K562 (cell line): Measurements from ENCODE around the gene OR1N2. TPM values are rescaled to one million over a fixed set of nuclear protein-coding genes. Genes with fewer than 3 reads are reported as not detected.

ENCODE experiments used
- ATAC-seq: fragments of 200-7000 bp; cut with Tn5 transposase; 3 replicates; pipeline ENCODE4 v1.9.1; 2020; ENCODE audit warnings: moderate library complexity
- BruUV-seq: library from RNA; stranded (reverse); fragments of 400-500 nt; replicated peaks from 2 replicates; lab custom pipeline; 2021; lab: Mats Ljungman, UMichigan
- CTCF ChIA-PET: fragments of 300-600 bp; formaldehyde crosslinking; extraction: SDS; loops from one replicate; lab custom pipeline; 2021; ENCODE audit warnings: low intra/inter-chr PET ratio; lab: Yijun Ruan, JAX
- POLR2A ChIA-PET: fragments of 300-600, 350-650 bp; sonication (Branson Sonifier 250); formaldehyde crosslinking; extraction: SDS; loops from one replicate; lab custom pipeline; 2021; ENCODE audit warnings: antibody characterized with exemption, inconsistent platforms; lab: Yijun Ruan, JAX
- DNase-seq, 4 experiments: peaks; one replicate each; pipeline versions ENCODE4 v3.0.0 to v3.0.0-alpha.2; 2011 to 2018; ENCODE audit warnings: low spot score in 3 of 4, mixed read lengths in 3 of 4; ENCODE audit errors: extremely low read depth in 1 of 4
- FAIRE-seq: peaks from 2 replicates; lab custom pipeline; 2011; peaks lifted over from hg19 to GRCh38; lab: Jason Lieb, UNC
- H2AFZ ChIP-seq: 2 replicates; pipeline ENCODE4 v1.6.0; 2011; ENCODE audit warnings: low read depth, low read length, control low read depth, inconsistent platforms
- H3K27ac ChIP-seq: fragments of 200-600 bp; 3 replicates; pipeline ENCODE4 v1.8.0; 2011; ENCODE audit warnings: low read depth, mild to moderate bottlenecking, control low read depth, inconsistent platforms, low read length, moderate library complexity, mixed read lengths; ENCODE audit errors: extremely low read depth
- H3K27me3 ChIP-seq, 2 experiments: fragments of 300-600 bp in 1 of 2; 2 replicates in 1 of 2; 3 replicates in 1 of 2; pipeline versions ENCODE4 v1.6.0 to v1.8.0; 2011; ENCODE audit warnings: inconsistent platforms in 2 of 2, low read length in 2 of 2, mild to moderate bottlenecking in 1 of 2, mixed read lengths in 1 of 2, moderate library complexity in 1 of 2; ENCODE audit not compliant: control insufficient read depth in 2 of 2, insufficient read depth in 2 of 2
- H3K36me3 ChIP-seq: fragments of 300-600 bp; 3 replicates; pipeline ENCODE4 v1.8.0; 2011; ENCODE audit warnings: mild to moderate bottlenecking, low read length, inconsistent platforms; ENCODE audit not compliant: control insufficient read depth, insufficient read depth
- H3K4me1 ChIP-seq, 2 experiments: fragments of 200-600 bp in 1 of 2; replicated peaks in 1 of 2; 2 replicates in 1 of 2; 3 replicates in 1 of 2; pipeline versions ENCODE4 v1.5.1 to v1.8.0; 2011; ENCODE audit warnings: inconsistent platforms in 2 of 2, low read length in 2 of 2, mild to moderate bottlenecking in 1 of 2, mixed read lengths in 1 of 2, moderate library complexity in 1 of 2; ENCODE audit not compliant: control insufficient read depth in 2 of 2, insufficient read depth in 2 of 2
- H3K4me2 ChIP-seq: 2 replicates; pipeline ENCODE4 v1.6.1; 2011; ENCODE audit warnings: low read length, control low read depth, inconsistent platforms, mixed read lengths; ENCODE audit not compliant: insufficient read depth
- H3K4me3 ChIP-seq: fragments of 200-600 bp; sonication (generic), shearing (Covaris generic); 2 replicates; pipeline ENCODE4 v1.5.1; 2016; ENCODE audit warnings: control low read depth, inconsistent platforms
- H3K79me2 ChIP-seq: fragments of 200-600 bp; 3 replicates; pipeline ENCODE4 v1.8.0; 2011; ENCODE audit warnings: low read length, inconsistent platforms; ENCODE audit not compliant: control insufficient read depth, insufficient read depth
- H3K9ac ChIP-seq, 2 experiments: 2 replicates each; pipeline versions ENCODE4 v1.6.0 to v1.6.1; 2011; ENCODE audit warnings: low read depth in 2 of 2, low read length in 2 of 2, control low read depth in 1 of 2, inconsistent platforms in 1 of 2, mild to moderate bottlenecking in 1 of 2, mixed read lengths in 1 of 2; ENCODE audit not compliant: insufficient read depth in 1 of 2
- H3K9me1 ChIP-seq: one replicate; pipeline ENCODE4 v1.6.0; 2011; ENCODE audit warnings: inconsistent platforms, mild to moderate bottlenecking, low read length, moderate library complexity; ENCODE audit not compliant: control insufficient read depth, insufficient read depth
- H3K9me3 ChIP-seq: replicated peaks from 2 replicates; pipeline ENCODE4 v1.5.1; 2011; ENCODE audit warnings: low read depth, low read length, inconsistent platforms; ENCODE audit not compliant: control insufficient read depth, insufficient read depth
- H4K20me1 ChIP-seq: replicated peaks from 2 replicates; pipeline ENCODE4 v1.6.1; 2011; ENCODE audit warnings: low read length, inconsistent platforms, mixed read lengths; ENCODE audit not compliant: control insufficient read depth, insufficient read depth
- BRD9 ChIP-seq: fragments of 450-650 bp; IDR thresholded peaks from 2 replicates; pipeline ENCODE4 v1.6.1; 2018; ENCODE audit warnings: low read depth; ENCODE audit not compliant: partially characterized antibody
- ELF1 ChIP-seq: fragments of 200-800 bp; sonication (Bioruptor generic); IDR thresholded peaks from 2 replicates; pipeline ENCODE4 v1.6.1; 2016; ENCODE audit warnings: missing genetic modification characterization, missing compliant biosample characterization
- EP300 ChIP-seq: IDR thresholded peaks from 2 replicates; pipeline ENCODE4 v1.6.1; 2012; ENCODE audit warnings: low read length, improper control_type of control experiment
- GABPA ChIP-seq: fragments of 200-800 bp; sonication (Bioruptor generic); conservative IDR thresholded peaks from 2 replicates; pipeline ENCODE4 v1.6.1; 2016; ENCODE audit warnings: low read depth, missing genetic modification characterization, missing compliant biosample characterization
- HMBOX1 ChIP-seq: sonication (generic); IDR thresholded peaks from 2 replicates; pipeline ENCODE4 v1.6.1; 2016
- HNRNPK ChIP-seq: fragments of 200-400 bp; formaldehyde crosslinking; IDR thresholded peaks from one replicate; pipeline ENCODE4 v1.6.1; 2018; ENCODE audit warnings: mild to moderate bottlenecking, low read depth, low read length; ENCODE audit not compliant: poor library complexity, severe bottlenecking
- HOXB6 ChIP-seq: fragments of 250-450 bp; sonication (Bioruptor Pico); IDR thresholded peaks from 2 replicates; pipeline ENCODE4 v1.5.1; 2022; ENCODE audit warnings: mild to moderate bottlenecking, borderline replicate concordance
- MAFG ChIP-seq: fragments of 450-650 bp; conservative IDR thresholded peaks from 2 replicates; pipeline ENCODE4 v1.6.1; 2016; ENCODE audit warnings: missing genetic modification characterization, missing compliant biosample characterization
- PHB ChIP-seq: fragments of 250-450 bp; sonication (Bioruptor Pico); IDR thresholded peaks from 2 replicates; pipeline ENCODE4 v1.5.0; 2021
- POLR2A ChIP-seq: fragments of 450-650 bp; conservative IDR thresholded peaks from 2 replicates; pipeline ENCODE4 v1.6.1; 2016
- SPI1 ChIP-seq: IDR thresholded peaks from 2 replicates; pipeline ENCODE4 v1.6.1; 2011; ENCODE audit warnings: low read depth, low read length, control low read depth, borderline replicate concordance
- SUPT5H ChIP-seq: fragments of 450-650 bp; IDR thresholded peaks from 2 replicates; pipeline ENCODE4 v1.6.1; 2016
- TAL1 ChIP-seq: fragments of 450-650 bp; IDR thresholded peaks from 2 replicates; pipeline ENCODE4 v1.6.1; 2016; ENCODE audit warnings: mild to moderate bottlenecking
- TEAD2 ChIP-seq: fragments of 450-650 bp; IDR thresholded peaks from 2 replicates; pipeline ENCODE4 v1.6.1; 2016; ENCODE audit warnings: missing genetic modification characterization, control low read depth, missing compliant biosample characterization
- TEAD4 ChIP-seq, 2 experiments: sonication (generic) in 1 of 2; formaldehyde crosslinking in 1 of 2; IDR thresholded peaks; 2 replicates each; pipeline versions ENCODE4 v1.6.1 to v1.8.0; 2012 to 2022; ENCODE audit warnings: borderline replicate concordance in 1 of 2, inconsistent platforms in 1 of 2, low read length in 1 of 2, mild to moderate bottlenecking in 1 of 2, missing genetic modification reagents in 1 of 2
- XRCC4 ChIP-seq: IDR thresholded peaks from one replicate; pipeline ENCODE4 v1.6.1; 2011; ENCODE audit not compliant: insufficient read depth, insufficient read length; ENCODE audit errors: extremely low read depth
- ZNF507 ChIP-seq: conservative IDR thresholded peaks from 2 replicates; pipeline ENCODE4 v1.6.1; 2017; ENCODE audit warnings: missing genetic modification characterization, missing compliant biosample characterization
- ZSCAN32 ChIP-seq: fragments of 450-650 bp; formaldehyde crosslinking; IDR thresholded peaks from 2 replicates; pipeline ENCODE4 v1.4.0; 2020; ENCODE audit warnings: mild to moderate bottlenecking, moderate library complexity
- WGBS: fragments of 100-300 bp; shearing (Covaris generic); methylation state at CpG from one replicate; pipeline ENCODE4 v1.1.6; 2016; ENCODE audit warnings: low coverage, mixed read lengths; ENCODE audit not compliant: insufficient coverage; ENCODE audit errors: missing lambda C conversion rate; 5-methylcytosine and 5-hydroxymethylcytosine counted together
- in situ Hi-C: fragments of 300-500 bp; cut with MboI; formaldehyde crosslinking; loops from 4 replicates; pipeline ENCODE4 v1.15.0; 2018; ENCODE audit warnings: inconsistent platforms, mixed read lengths
- intact Hi-C: fragments of 100-400 bp; cut with micrococcal nuclease; formaldehyde crosslinking; loops from 2 replicates; pipeline ENCODE4 v1.14.2; 2022
- polyA plus RNA-seq, 8 experiments: library from polyadenylated mRNA; depleted of rRNA in 4 of 8; stranded (reverse) in 5 of 8; unstranded in 3 of 8; fragments of >200 nt; fragmentation: Nextera tagmentation in 2 of 8; fragmentation: Illumina TruSeq in 1 of 8; extraction: Ambion mirVana in 2 of 8; extraction: Trizol in 1 of 8; gene quantifications; 2 replicates each; pipeline versions ENCODE4 v1.2.1 to v1.2.3, GENCODE V29; 2011 to 2014; ENCODE audit warnings: inconsistent platforms in 1 of 8, missing spikeins in 1 of 8
- total RNA-seq, 7 experiments: library from RNA; depleted of rRNA in 6 of 7; stranded (reverse); fragments of >200 nt in 6 of 7; fragmentation: Illumina TruSeq in 2 of 7; extraction: Trizol in 2 of 7; gene quantifications; 2 replicates each; pipeline versions ENCODE4 v1.2.1 to v1.2.3, GENCODE V29; 2011 to 2021; ENCODE audit warnings: low replicate concordance in 1 of 7

OR1N2 gene
- total and polyA plus RNA-seq, 9 of the 15 experiments (the other 6 are each of a cell fraction or from before 2014, with no cell fraction given), result not detected

GRCh38 chr9:122572456-122572855, 19.5 kb downstream of the OR1N2 start:
- intact Hi-C loops, result no loop called here
- CTCF ChIA-PET, result no interaction called here

GRCh38 chr9:122579874-122580273, 27.0 kb downstream of the OR1N2 start:
- Histone ChIP-seq H3K36me3 (no peaks in the 10 kb centered on the region), H3K4me3 (no peak overlapping the region), H3K4me1 (peaks cover 0 to 13% of the 10 kb centered on the region in 2 experiments; a peak in 2 of 5 replicates), H3K9me1 (no peaks in the 10 kb centered on the region), H3K27me3 (no peaks in the 10 kb centered on the region), H3K79me2 (no peaks in the 10 kb centered on the region), H3K27ac (peak overlapping the region; percentile 68), H3K4me2 (peak overlapping the region; percentile 47; the same call in 1 of the 2 replicates), H4K20me1 (no peaks in the 10 kb centered on the region), H3K9me3 (peaks cover 2% of the 10 kb centered on the region), H2AFZ (peak overlapping the region; percentile 88), H3K9ac (0 out of 4 replicates have a peak overlapping the region, but pooled peaks of 1 of the 2 experiments have one; percentile 22)
- DNase-seq (peak in 3 of 4 experiments; percentile 9 to 51 (median 10)), FAIRE-seq (no peak), ATAC-seq (peak; percentile 78)
- ChIA-PET CTCF (no interaction called here), POLR2A (no interaction called here)
- no TSS peak for BruUV-seq
- 3% methylated on average over 5 of the region's 5 CpGs for WGBS
- in situ Hi-C loops (no loop called here), intact Hi-C loops (no loop called here)
- TF ChIP-seq BRD9 (no peak), SPI1 (0 out of 2 replicates have a peak, but pooled peaks have one; percentile 13), TEAD2 (no peak), TEAD4 (IDR thresholded peaks at IDR 0.05; ENCODE audit: low read length) (0 out of 2 replicates have a peak, but pooled peaks have one; percentile 34), TEAD4 (CRISPR knock-in tag; IDR thresholded peaks at IDR 0.05; ENCODE audit: borderline replicate concordance) (no peak), GABPA (tag) (0 out of 2 replicates have a peak, but pooled peaks have one; percentile 17), PHB (no peak), HMBOX1 (peak; percentile 56; the same call in 1 of the 2 replicates), HOXB6 (no peak), EP300 (peak; percentile 65), TAL1 (0 out of 2 replicates have a peak, but pooled peaks have one; percentile 27), MAFG (tag) (no peak), ZSCAN32 (CRISPR knock-in tag) (no peak), XRCC4 (no peak), ELF1 (tag) (peak; percentile 19; the same call in 1 of the 2 replicates), HNRNPK (no peak), SUPT5H (no peak)

More at GRCh38 chr9:122572456-122572855, 19.5 kb downstream of the OR1N2 start:
- POLR2A ChIA-PET, result no interaction called here
- no peak overlapping the region for H3K9ac ChIP-seq
- no peak overlapping the region for H3K27ac ChIP-seq
- DNase-seq (no peak), ATAC-seq (no peak), FAIRE-seq (no peak)
- in situ Hi-C loops, result no loop called here
- H3K27me3 ChIP-seq, result no peaks in the 10 kb centered on the region
- H3K79me2 ChIP-seq, result no peaks in the 10 kb centered on the region
- no TSS peak for BruUV-seq
- no peak overlapping the region for H3K4me3 ChIP-seq
- no peak overlapping the region for H3K4me2 ChIP-seq
- H3K9me1 ChIP-seq, result no peaks in the 10 kb centered on the region
- TF ChIP-seq BRD9 (no peak), ZNF507 (tag) (no peak), POLR2A (no peak)
- H3K36me3 ChIP-seq, result no peaks in the 10 kb centered on the region
- 9% methylated on average over 2 of the region's 2 CpGs for WGBS
- H3K4me1 ChIP-seq, result no peaks in the 10 kb centered on the region; a peak in 2 of 5 replicates
- H4K20me1 ChIP-seq, result no peaks in the 10 kb centered on the region
- 0 out of 2 replicates have a peak overlapping the region, but pooled peaks have one; percentile 38 for H2AFZ ChIP-seq
- H3K9me3 ChIP-seq, result no peaks in the 10 kb centered on the region; the same call in 1 of the 2 replicates
